Mucosa of stomach (tissue), 1 donor: ENCODE measurements around the gene AARS2.

Experiments
- H3K27me3 ChIP-seq: one replicate; pipeline ENCODE4 v1.7.0; 2013; ENCODE audit warnings: mild to moderate bottlenecking, low read length; ENCODE audit not compliant: control insufficient read depth, insufficient read depth
- H3K36me3 ChIP-seq: one replicate; pipeline ENCODE4 v1.7.0; 2013; ENCODE audit warnings: low read length; ENCODE audit not compliant: control insufficient read depth, insufficient read depth
- H3K4me1 ChIP-seq: one replicate; pipeline ENCODE4 v1.7.0; 2013; ENCODE audit warnings: mild to moderate bottlenecking, low read length; ENCODE audit not compliant: control insufficient read depth, insufficient read depth
- H3K4me3 ChIP-seq: one replicate; pipeline ENCODE4 v1.7.0; 2013; ENCODE audit warnings: low read length
- H3K9ac ChIP-seq: one replicate; pipeline ENCODE4 v1.7.0; 2013; ENCODE audit warnings: mild to moderate bottlenecking, low read length, moderate library complexity
- H3K9me3 ChIP-seq: one replicate; pipeline ENCODE4 v1.7.0; 2013; ENCODE audit warnings: mild to moderate bottlenecking, low read length, moderate library complexity; ENCODE audit not compliant: control insufficient read depth
- donor health status: Pancreatic carcinoma.

AARS2 gene

GRCh38 chr6:44270526-44271405 is 42.4 kb downstream of the AARS2 start:
- H3K9ac ChIP-seq: no peak overlapping the region
- H3K27me3 ChIP-seq: peaks cover 67% of the 10 kb centered on the region
- no peaks in the 10 kb centered on the region for H3K36me3 ChIP-seq
- no peaks in the 10 kb centered on the region for H3K9me3 ChIP-seq
- H3K4me3 ChIP-seq: no peak overlapping the region
- no peaks in the 10 kb centered on the region for H3K4me1 ChIP-seq

- Histone ChIP-seq H3K9me3 (no peaks in the 10 kb centered on the region), H3K4me3 (no peak within 1 kb of the TSS), H3K9ac (no peak within 1 kb of the TSS), H3K27me3 (peaks cover 59% of the 10 kb centered on the region), H3K4me1 (no peaks in the 10 kb centered on the region), H3K36me3 (no peaks in the 10 kb centered on the region)
These were observed 43.1 kb downstream of the AARS2 start, which contains the start of gene TMEM151B for GRCh38 chr6:44269921-44270525. Gene TMEM151B (plus strand): TSS chr6:44270450. CDS start chr6:44270743, 293 bp downstream.

- H3K27me3 ChIP-seq: peaks cover 56% of the 10 kb centered on the region
- no peak overlapping the region for H3K4me3 ChIP-seq
- no peak overlapping the region for H3K9ac ChIP-seq
- no peaks in the 10 kb centered on the region for H3K9me3 ChIP-seq
- H3K36me3 ChIP-seq: no peaks in the 10 kb centered on the region
- peaks cover 4% of the 10 kb centered on the region for H3K4me1 ChIP-seq
These were observed 43.8 kb downstream of the AARS2 start for GRCh38 chr6:44269178-44269920.

GRCh38 chr6:44268095-44268628 is 45.0 kb downstream of the AARS2 start:
- peaks cover 45% of the 10 kb centered on the region for H3K27me3 ChIP-seq
- H3K4me1 ChIP-seq: peaks cover 16% of the 10 kb centered on the region
- no peak overlapping the region for H3K4me3 ChIP-seq
- H3K9ac ChIP-seq: no peak overlapping the region
- no peaks in the 10 kb centered on the region for H3K36me3 ChIP-seq
- no peaks in the 10 kb centered on the region for H3K9me3 ChIP-seq

- H3K4me3 ChIP-seq: no peak overlapping the region
- peaks cover 25% of the 10 kb centered on the region for H3K4me1 ChIP-seq
- no peak overlapping the region for H3K9ac ChIP-seq
- H3K27me3 ChIP-seq: peaks cover 36% of the 10 kb centered on the region
- no peaks in the 10 kb centered on the region for H3K9me3 ChIP-seq
- peaks cover 2% of the 10 kb centered on the region for H3K36me3 ChIP-seq
These were observed 45.9 kb downstream of the AARS2 start for GRCh38 chr6:44267252-44267651.

GRCh38 chr6:44266347-44266746 is 46.8 kb downstream of the AARS2 start:
- H3K4me1 ChIP-seq: peaks cover 29% of the 10 kb centered on the region
- H3K9me3 ChIP-seq: no peaks in the 10 kb centered on the region

GRCh38 chr6:44265722-44266233 is 47.4 kb downstream of the AARS2 start:
- H3K4me3 ChIP-seq: peak overlapping the region; percentile 75
- peaks cover 22% of the 10 kb centered on the region for H3K27me3 ChIP-seq
- peaks cover 9% of the 10 kb centered on the region for H3K36me3 ChIP-seq
- no peaks in the 10 kb centered on the region for H3K9me3 ChIP-seq
- H3K4me1 ChIP-seq: peaks cover 29% of the 10 kb centered on the region
- peak overlapping the region; percentile 71 for H3K9ac ChIP-seq

More at GRCh38 chr6:44266347-44266746, 46.8 kb downstream of the AARS2 start:
- no peak overlapping the region for H3K9ac ChIP-seq
- no peak overlapping the region for H3K4me3 ChIP-seq
- peaks cover 27% of the 10 kb centered on the region for H3K27me3 ChIP-seq
- H3K36me3 ChIP-seq: peaks cover 9% of the 10 kb centered on the region

GRCh38 chr6:44265007-44265721 is 48.0 kb downstream of the AARS2 start, which contains the start of gene NFKBIE:
Gene NFKBIE (minus strand): TSS chr6:44265551. CDS start chr6:44265346, 205 bp downstream.
- Histone ChIP-seq H3K9me3 (no peaks in the 10 kb centered on the region), H3K4me1 (peaks cover 29% of the 10 kb centered on the region), H3K9ac (peak within 1 kb of the TSS; percentile 71), H3K27me3 (peaks cover 21% of the 10 kb centered on the region), H3K4me3 (peak within 1 kb of the TSS; percentile 75), H3K36me3 (peaks cover 9% of the 10 kb centered on the region)

GRCh38 chr6:44264154-44265006 is 48.8 kb downstream of the AARS2 start:
- Histone ChIP-seq H3K4me3 (peak overlapping the region; percentile 75), H3K36me3 (peaks cover 9% of the 10 kb centered on the region), H3K9ac (peak overlapping the region; percentile 71), H3K4me1 (peaks cover 29% of the 10 kb centered on the region), H3K27me3 (peaks cover 14% of the 10 kb centered on the region), H3K9me3 (no peaks in the 10 kb centered on the region)

- Histone ChIP-seq H3K4me1 (peaks cover 29% of the 10 kb centered on the region), H3K27me3 (peaks cover 5% of the 10 kb centered on the region), H3K9ac (peak overlapping the region; percentile 71), H3K4me3 (peak overlapping the region; percentile 75), H3K9me3 (no peaks in the 10 kb centered on the region), H3K36me3 (peaks cover 9% of the 10 kb centered on the region)
These were observed 49.6 kb downstream of the AARS2 start for GRCh38 chr6:44263354-44264100.
